Stimulated activated CD4-positive, alpha-beta T cell treated with anti-CD3 and anti-CD28 coated beads, Interleukin-15, amount 100 ng/mL, for 1 hour (primary cell): ENCODE measurements around the gene TMEM185B.
A peak's percentile ranks its signal among the peaks of the same experiment; 100 is the strongest.

Source experiments
- DNase-seq, 2 donors: peaks; one replicate each; pipeline ENCODE4 v3.0.0-alpha.2; 2020; ENCODE audit warnings: low read depth in 1 of 2, low spot score in 1 of 2

The TMEM185B gene

GRCh38 chr2:120231974-120232635, 8.9 kb upstream of the TMEM185B start:
- peak; percentile 28 to 33 for DNase-seq

- no peak for DNase-seq
These were observed 8.4 kb upstream of the TMEM185B start for GRCh38 chr2:120231564-120231973.

- no peak for DNase-seq
These were observed 7.6 kb upstream of the TMEM185B start for GRCh38 chr2:120230515-120231471.

GRCh38 chr2:120229341-120229740, 6.1 kb upstream of the TMEM185B start:
- no peak for DNase-seq

- DNase-seq, result no peak
These were observed 5.3 kb upstream of the TMEM185B start for GRCh38 chr2:120228503-120228902.

DNA sequence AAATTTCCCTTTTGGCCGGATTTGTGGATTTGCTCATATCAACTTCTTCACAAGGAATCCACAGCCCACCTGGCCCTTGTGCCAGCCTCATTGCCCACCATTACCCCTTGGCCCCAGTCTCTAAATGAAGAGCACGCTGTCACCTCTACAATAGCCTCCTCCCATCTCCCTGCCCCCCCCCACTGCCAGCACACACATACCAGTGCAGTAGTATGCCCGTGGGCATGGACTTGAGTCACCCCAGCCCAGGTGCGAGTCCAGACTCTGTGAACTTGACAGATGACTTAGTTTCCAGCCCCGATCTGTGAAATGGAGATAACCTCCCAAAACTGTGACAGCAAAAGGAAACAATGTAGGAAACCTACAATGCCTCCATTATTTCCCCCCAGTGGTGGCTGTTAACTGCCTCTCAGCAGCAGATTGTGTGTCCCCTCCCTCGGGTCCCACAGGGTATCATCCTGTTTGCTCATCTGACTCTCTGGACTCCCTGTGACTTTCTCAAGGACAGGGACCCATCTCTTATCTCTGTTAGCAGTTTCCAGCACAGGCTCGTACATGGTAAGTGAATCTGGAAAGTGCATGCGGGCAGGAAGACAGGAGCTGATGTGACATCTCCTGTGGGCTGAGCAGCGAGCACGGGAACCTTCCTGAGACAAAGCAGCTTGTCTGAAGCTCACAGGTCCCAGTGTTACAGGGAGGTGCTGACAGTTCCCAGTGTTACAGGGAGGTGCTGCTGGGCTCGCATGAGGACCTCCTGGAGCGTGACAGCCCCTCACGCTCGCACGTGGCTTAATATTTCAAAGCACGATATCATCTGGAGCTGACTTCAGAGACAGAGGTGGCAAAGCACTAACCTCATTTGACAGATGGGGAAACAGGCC, 4.2 kb upstream of the TMEM185B start:
- DNase-seq, result no peak

DNA sequence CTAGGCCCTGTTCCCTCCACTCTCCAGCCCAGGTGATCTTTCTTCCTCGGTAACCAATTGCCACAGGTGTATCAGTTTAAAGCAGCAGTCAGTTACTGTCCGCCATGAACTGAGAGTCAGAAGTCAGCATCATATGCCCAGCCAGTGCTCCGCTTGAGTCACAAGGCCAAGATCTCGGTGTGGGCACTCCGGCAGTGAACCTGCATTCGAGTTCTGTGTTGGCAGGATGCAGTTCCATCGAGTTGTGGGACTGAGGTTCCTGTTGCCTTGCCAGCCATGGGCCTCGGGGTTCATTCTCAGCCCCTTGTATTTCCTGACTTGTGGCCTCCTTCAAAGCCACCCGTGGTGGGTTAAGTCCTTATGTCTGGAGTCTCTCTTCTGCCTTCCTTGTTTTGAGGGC, 3.1 kb upstream of the TMEM185B start:
- DNase-seq, result no peak

GRCh38 chr2:120225549-120226065, 2.4 kb upstream of the TMEM185B start:
- DNase-seq, result no peak

GRCh38 chr2:120224735-120225548, 1.7 kb upstream of the TMEM185B start:
- no peak for DNase-seq

DNA sequence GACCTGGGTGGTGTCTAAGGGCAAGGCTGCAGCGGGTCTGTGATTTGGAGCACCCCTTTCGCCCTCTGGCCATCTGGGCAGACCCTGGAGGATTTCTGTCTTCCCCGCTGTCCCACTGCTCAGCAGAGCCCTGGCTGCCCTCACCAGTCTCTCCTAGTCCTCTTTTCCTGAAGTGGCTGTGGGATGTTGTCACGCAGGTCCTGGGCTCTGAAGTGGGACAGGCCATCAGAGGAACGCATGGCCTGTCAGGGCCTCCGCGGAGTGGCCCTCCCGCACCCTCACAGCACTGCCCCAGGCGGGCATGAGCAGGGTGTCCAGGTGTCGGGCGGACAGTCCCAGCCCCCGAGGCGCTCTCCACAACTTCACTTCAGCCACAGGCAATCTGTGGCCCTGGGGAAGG, 1.1 kb upstream of the TMEM185B start:
- no peak for DNase-seq

- DNase-seq, result no peak
These were observed 790 bp downstream of the TMEM185B start for GRCh38 chr2:120222186-120223033.

- DNase-seq, result no peak
These were observed 1.6 kb downstream of the TMEM185B start for GRCh38 chr2:120221616-120222015.

DNA sequence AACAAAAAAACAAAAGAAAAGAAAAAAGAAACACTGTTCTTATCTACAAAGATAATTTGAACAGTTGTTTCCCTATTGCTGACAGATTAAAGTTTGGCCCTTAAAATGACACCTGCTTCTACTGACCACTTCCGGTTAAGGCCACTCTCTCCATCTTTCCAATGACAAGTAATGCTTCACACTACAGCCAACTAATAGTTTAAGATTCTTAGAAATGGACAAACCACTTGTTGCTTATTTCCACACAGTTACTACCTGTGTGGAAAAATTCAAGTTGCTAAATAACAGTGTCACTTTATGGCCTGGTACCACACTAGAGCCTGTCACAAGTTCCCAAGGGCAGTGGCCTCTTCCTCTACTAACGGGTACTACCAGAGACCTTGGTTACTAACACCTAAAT, 2.4 kb downstream of the TMEM185B start:
- DNase-seq, result no peak

GRCh38 chr2:120219766-120220165, 3.4 kb downstream of the TMEM185B start:
- DNase-seq, result no peak

- DNase-seq, result no peak
These were observed 3.9 kb downstream of the TMEM185B start for GRCh38 chr2:120219291-120219690.

DNA sequence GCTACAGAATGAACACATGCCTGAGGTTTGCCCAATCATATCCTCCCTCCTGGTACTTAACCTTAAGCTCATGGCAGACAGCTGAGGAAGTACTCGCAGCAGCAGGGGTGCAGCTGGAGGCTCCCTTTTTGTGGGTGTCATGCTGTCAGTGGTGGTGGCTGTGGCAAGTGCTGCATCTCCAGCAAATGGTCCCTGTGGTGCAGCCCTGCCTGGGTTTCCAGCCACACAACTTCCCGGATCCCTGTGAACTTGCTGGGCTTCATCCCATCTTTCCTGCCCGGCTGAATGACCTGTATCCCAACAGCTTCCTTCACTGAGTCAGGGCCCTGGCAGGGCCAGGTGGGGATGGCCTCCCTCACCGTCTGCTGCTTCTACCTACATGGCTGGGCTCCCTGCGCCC, 5.0 kb downstream of the TMEM185B start:
- DNase-seq, result no peak

DNA sequence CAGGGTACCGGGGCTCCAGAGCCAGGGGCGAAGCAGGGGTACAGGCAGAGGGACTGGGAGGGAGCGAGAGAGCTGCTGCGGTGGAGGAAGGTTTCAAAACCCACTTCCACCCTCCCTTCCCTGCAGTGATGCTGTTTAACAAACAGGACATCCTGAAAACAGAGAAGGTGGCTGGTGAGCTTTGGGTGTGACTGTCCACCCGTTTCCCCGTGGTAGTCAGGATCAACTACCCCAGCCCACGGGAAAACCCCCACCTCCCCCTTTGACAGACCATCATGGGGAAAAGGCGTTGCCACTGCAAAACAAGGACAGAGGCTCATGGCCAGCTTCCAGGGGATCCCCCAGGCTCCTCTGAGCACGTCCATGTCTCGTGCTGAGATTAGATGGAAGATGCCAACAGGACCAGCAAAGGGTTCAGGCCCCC, 12.9 kb downstream of the TMEM185B start:
- DNase-seq, result no peak

DNA sequence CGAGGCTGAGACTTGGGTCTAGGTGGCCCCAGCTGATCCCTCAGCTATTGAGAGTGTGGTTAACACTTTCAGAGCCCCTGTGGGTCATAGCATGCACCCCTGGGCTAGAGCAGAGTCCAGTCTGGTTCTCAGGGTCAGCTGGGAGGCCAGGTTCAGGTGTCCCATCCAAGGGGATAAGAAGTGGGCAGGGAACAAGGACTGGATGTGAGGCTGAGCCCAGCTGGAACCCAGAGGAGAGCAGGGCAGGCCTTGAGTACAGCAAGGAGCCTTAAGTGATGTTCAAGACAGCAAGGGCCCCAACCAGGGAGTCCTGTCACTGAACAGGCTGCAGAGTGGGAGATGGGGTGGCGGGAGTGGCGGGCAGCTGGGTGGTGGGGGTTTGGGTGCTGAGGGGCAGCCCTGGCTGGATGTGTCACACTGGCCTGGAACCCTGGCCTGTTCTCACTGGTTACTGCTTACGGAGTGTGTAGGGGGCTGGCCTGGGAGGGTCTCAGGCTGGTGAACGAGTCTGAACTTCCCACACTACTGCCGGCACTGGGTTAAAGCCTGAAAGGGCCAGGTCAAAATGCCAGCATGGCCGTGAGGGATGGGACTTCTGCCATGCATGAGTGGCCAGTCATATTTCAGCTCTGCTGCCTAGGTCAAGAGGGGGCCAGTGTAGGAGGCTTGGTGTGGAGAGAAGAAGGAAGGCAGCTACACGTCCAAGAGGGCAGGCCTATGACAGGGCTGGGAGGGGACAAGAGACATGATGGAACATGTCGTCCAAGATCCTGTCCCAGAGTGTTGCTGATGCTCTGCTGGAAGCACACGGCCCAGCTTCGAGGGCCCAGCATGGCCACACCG, 13.6 kb downstream of the TMEM185B start:
- DNase-seq, result no peak
